Glomerular visceral epithelial cell (primary cell): ENCODE measurements around the gene SYT3.
"Not testable (repeated sequence)": the region's sequence is repeated elsewhere in the genome, so short reads cannot be mapped to it uniquely, and the experiment has no call there.

ENCODE experiments used
- DNase-seq: peaks from one replicate; pipeline ENCODE4 v3.0.0-alpha.2; 2016; ENCODE audit errors: extremely low spot score

Gene SYT3

GRCh38 chr19:50602935-50603334 lies 36.7 kb downstream of the SYT3 start:
- DNase-seq, result no peak

GRCh38 chr19:50602496-50602895 lies 37.2 kb downstream of the SYT3 start:
- no peak for DNase-seq

GRCh38 chr19:50602089-50602422 lies 37.6 kb downstream of the SYT3 start:
- no peak for DNase-seq

GRCh38 chr19:50601407-50602088 lies 38.1 kb downstream of the SYT3 start:
- no peak for DNase-seq

GRCh38 chr19:50599427-50599826 lies 40.3 kb downstream of the SYT3 start:
- DNase-seq, result no peak

- no peak for DNase-seq
Measured at GRCh38 chr19:50590191-50590590, 49.5 kb downstream of the SYT3 start.

- DNase-seq, result not testable (repeated sequence)
Measured at GRCh38 chr19:50581795-50582660, 57.7 kb downstream of the SYT3 start.

GRCh38 chr19:50580970-50581634 lies 58.6 kb downstream of the SYT3 start:
- no peak for DNase-seq

GRCh38 chr19:50580240-50580639 lies 59.4 kb downstream of the SYT3 start:
- no peak for DNase-seq

- not testable (repeated sequence) for DNase-seq
Measured at GRCh38 chr19:50576769-50577168, 62.9 kb downstream of the SYT3 start.

GRCh38 chr19:50573741-50574461 lies 65.8 kb downstream of the SYT3 start:
- DNase-seq, result no peak
